ENCODE measurements around the gene APEH.

Gene APEH
- 34.6 to 73.1 reads per million in 2 donors for total RNA-seq

DNA sequence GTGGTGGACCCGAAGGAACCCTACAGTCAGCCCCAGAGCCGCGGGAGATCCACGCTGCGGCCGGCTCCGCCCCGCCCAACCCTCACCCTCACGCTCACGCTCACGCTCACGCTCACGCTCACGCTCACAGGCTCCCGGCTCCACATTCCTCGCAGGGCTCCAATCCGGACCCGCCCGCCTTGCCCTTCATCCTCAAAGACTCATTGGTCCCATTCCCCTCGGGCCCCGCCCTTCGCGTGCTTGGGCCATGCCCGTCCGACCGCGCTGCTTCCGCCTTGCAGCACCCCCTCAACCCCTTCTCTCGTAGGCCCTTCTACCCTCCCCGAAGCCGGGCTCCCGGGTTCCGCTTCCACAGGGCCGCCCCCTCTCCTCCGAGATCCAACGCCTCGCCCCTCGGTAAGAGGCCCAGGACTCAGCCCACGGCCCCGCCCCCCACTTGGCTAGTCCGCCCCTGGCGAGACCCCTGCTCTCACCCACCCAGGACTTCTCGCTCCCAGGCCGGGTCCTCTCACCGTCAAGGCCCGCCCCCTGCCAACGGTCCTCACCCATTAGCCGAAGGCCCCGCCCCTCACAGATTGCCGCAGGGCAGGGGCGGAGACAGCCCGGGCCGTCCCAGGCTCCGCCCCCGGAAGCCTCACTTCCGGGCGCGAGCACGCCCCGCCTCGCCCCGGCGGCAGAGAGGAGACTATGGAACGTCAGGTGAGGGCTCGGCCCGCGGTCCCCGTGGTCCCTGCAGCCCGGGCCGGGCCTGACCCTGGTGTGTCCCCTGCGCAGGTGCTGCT lies at the start of gene APEH:
Gene APEH, plus strand, starts transcription at position 637 of the 782 bp plus-strand sequence. Its CDS starts 51 bp downstream, at position 688.
- peak; percentile 95 to 100 (median 97) for DNase-seq

GRCh38 chr3:49625071-49625470 lies 49.1 kb upstream of the APEH start:
- no peak for DNase-seq

DNA sequence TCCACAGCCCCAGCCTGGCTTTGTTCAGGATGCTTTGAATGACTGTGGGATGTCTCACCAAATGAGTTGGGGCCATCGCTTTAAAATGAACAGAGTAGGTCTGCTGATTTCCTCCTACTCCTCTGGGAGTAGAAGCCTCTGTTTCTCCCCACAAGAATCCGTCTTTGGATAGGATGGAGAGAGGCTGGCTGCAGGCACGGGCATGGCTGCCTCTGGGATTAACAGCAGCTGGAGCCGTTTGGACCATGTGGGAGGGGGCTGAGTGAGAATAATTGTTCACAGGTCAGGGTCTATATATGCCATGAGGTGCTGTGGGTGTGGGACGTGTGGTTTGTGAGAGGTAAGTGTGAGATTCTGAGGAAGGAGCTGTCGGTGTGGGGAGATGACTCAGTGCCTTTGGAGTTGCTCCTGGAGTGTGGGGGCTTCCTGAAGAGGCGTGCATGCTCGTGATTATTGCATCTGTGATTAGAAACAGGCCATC lies 48.0 kb upstream of the APEH start:
- peak in 1 of 5 experiments; percentile 27 for DNase-seq

DNA sequence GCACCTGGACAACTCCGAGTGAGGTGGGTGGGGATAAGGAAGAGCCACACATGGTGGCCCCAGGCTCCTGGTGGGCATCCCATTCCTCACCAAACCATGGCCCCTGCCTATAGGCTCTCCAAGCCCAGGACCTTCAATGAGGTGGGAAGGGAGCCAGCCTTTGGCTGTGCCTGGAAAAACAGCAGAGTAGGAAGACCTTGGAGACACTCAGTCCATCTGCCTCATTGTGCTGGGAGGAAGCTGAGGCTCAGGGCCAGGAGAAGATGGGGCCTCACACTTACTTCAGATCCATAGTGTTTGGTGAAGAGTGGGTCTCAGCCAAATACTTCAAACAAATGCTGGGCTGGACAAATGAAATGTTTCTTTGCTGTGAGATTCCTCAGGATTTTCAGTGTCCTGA lies 47.4 kb upstream of the APEH start:
- DNase-seq = no peak

DNA sequence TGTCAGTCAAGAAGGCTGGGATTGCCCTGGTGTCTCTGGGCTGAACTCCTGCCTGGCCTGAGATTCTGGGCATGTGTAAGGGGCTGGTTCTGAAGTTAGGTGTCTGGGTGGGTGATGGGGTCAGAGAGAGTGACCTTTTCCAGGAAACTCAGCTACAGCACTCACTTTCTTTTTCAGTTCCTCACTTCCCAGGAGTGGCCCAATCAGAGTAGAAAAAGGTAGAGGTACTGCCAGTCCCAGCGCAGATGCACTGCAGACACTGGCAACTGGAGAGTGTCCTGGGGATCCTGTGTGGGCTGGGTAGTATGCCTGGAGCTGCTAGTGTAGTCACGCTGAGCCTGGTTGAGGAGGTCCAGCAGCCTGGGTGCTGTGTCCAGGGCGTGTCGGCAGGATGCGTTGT lies 46.5 kb upstream of the APEH start:
- no peak for DNase-seq

DNA sequence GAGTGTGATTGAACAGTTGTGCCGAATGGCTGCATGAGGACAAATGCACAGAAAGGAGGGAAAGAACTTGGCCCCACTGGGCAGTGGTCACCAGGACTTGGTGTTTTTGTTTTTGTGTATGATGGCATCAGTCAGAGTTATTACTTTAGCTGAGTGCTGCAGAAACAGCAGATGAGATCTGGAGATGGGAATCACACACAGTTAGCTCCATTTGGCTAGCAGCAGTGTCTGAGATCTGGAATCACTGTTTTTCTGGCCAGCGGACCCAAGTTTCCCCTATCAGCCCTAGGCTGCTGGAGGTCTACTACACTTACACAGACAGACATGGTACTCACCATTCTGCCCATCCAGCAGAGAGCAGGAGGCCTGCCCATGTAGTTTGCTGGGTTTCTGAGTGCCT lies 45.9 kb upstream of the APEH start:
- no peak for DNase-seq

DNA sequence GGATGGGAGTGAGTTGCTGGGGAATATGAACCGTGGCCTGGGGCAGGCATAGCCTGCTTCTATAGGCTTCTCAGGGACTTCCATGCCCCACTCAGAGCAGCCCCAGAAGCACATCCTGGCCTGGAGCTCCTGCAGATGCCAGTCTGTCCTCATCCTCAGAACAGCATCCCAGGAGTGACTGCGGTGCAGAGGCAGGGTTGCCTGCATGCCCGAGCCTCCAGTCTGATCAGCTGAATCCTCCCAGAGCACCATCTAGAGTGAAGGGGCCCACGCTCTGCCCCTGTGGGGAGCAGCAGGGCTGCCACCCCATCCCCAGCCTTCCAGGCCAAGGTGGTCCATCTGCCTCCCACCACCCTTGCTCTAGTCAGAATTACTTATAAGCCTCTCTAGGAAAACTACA lies 44.7 kb upstream of the APEH start:
- no peak for DNase-seq

GRCh38 chr3:49629866-49630265 lies 44.3 kb upstream of the APEH start:
- no peak for DNase-seq

- no peak for DNase-seq
Measured at GRCh38 chr3:49630784-49631183, 43.4 kb upstream of the APEH start.

DNA sequence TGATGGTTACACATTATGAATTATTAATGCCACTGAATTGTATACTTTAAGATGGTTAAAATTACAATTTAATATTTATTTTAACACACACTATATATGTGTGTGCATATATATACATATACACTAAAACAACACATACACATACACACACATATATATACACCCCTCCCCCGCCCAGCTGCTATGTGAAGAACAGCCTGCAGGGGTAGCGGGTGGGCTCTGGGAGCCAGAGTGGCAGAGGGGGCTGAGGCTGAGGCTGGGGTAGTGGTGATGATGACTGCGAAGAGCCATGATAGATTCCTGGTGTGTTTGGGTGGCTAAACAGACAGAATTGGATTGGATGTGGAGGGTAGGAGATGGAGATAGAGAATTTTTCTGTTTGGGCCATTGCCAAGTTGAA lies 39.4 kb upstream of the APEH start:
- DNase-seq = no peak

GRCh38 chr3:49636883-49637609 lies 37.1 kb upstream of the APEH start:
- DNase-seq = no peak

DNA sequence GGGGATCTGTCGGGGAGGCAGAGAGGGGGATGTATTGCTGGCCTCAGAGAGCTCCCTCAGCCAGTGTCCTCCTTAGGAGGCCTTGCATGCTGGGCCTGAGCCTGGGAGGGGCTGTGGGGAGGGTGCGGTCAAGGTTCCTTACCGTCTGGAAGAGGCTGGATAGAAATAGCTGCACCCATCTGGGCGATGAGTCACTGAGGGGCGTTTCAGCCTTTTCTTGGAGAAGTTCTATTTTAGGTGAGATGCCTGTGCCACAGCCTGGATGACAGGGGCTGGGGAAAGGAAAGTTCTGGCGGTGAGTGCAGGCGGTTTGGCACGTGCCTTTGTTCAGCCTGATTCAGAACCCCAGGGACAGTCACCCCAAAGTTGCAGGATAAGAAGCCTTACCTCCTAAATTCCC lies 35.7 kb upstream of the APEH start:
- DNase-seq = no peak

DNA sequence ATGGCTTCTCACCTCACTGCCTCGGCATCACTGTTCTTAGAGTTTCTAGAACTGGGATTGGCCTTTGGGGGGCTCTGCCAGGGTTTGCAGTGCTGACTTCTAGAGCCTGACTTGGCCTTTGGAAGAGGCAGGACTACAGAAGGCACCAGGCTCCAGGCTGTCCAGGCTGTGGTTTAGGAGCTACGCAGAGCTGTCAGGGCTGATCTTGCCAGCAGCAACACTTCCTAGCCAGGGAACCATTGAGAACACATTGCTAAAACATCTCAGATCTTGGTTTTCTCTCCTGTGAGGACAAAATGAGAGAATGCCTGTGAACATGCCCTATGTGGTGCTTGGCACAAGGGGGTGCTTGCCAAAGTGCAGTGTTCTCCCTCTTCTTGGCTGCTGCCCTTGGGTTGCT lies 34.6 kb upstream of the APEH start:
- DNase-seq = no peak

DNA sequence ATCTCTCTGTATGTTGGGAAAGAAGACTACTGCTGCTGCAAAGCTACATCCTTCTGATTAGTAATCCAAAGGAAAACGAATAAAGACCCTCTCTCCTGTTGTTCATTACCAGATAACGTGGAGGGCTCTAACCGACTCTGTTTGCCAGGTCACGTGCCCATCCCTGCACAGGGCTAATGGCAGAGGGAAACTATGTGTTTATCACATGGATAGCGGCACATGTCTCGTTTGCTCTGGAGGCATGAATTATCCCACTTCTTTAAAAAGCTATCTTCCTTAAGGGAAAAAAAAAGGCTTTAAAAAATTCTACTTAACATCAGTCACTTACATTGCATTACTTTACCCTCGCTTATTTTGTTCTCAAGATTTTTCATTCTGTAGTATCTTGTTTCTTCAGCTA lies 32.9 kb upstream of the APEH start:
- DNase-seq = no peak

- no peak for DNase-seq
Measured at GRCh38 chr3:49641921-49642707, 32.0 kb upstream of the APEH start.

DNA sequence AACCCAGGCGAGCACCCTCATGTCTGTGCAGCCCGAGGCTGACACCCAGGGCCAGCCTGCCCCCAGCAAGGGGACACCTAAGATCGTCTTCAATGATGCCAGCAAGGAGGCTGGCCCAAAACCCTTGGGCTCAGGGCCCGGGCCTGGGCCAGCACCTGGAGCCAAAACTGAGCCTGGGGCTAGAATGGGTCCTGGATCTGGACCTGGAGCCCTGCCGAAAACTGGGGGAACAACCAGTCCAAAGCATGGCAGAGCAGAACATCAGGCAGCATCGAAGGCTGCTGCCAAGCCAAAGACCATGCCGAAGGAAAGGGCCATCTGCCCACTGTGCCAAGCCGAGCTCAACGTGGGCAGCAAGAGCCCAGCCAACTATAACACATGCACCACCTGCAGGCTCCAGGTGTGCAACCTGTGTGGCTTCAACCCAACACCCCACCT lies 31.4 kb upstream of the APEH start:
- no peak for DNase-seq

DNA sequence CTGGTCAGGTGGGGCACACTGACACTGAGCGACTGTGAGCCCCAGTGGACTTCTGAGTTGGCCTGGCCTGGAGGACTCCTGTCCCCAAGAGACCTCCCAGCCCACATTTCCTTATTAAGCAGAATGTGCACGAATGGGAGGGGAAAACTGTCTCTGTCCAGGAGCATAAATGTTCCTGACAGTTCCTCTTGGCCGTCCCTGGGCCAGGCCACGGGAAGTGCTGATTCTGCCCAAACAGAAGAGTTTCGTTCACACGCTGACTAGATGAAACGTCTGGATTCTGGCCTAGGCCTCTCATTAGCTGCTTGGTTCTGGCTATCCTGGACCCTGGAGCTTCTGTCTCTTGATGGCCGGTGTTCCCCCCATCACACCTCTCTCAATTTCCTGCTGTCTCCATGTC lies 29.5 kb upstream of the APEH start:
- no peak for DNase-seq

DNA sequence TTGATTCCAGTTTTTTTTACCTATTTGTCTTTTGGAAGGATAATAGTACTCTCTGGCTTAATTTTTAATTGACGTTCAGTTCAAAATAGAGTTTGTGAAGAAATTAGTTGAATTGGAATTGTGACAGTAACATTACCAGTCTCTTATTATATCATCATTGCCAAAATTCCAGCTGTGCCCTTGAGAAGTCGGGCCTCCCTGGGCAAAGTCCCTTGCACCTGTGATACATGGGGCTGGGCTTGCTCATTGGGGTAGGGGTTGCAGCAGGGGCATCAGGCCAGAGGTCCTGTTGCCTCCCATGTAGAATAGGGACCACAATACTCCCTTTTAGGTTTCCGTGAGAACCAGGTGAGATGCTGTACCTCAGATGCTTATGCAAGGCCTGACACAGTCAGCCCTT lies 27.9 kb upstream of the APEH start:
- DNase-seq = no peak

DNA sequence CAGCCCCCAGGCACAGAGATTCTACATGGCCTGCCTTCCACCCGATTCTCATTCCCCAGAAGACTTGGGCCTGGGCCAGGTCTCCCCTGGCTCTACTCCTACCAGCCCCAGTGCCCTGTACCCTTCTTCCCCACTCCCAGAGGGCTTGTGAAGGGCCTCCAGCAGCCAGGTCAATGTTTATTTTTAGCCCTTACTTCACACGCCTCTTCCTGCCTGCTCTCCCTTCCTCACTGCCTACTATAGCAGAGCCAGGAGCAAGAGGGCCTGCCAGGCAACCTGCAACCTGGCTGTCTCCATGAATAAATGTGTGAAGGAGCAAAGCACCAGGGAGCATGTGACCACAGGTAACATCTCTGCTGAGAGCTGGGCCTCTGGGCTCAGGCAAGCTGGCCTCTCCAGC lies 26.4 kb upstream of the APEH start:
- no peak for DNase-seq

DNA sequence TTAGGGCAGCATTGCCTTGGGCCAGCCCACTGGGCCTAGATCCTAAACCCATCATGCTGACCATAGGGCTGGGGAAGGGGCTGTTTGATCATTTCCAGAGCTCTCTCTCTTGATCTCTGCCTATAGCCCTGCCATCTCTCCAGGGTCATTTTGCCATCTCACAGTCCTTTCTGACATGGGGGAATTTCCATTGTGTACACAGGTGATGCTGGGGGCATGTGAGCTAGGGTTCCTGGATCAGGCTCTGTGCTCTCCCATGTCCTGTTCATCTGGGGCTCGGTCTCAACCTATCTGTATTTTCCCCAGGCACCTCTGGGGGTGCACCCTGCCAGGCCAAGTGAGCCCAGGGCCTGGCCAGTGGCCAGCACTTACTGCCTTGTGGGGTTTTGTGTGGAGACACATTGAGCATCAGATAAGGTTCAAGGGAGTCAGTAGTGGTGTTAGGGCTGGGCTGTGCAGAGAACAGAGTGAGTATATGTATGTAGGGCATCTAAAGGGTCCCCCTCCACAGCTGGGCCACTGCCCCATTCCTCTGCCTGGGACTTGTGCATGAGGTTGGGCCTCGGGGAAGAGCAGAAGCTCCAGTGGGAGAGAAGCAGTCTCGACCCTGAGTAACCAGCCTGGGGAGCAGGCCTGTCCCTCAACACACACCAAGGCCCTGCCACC lies 25.7 kb upstream of the APEH start:
- DNase-seq = no peak

DNA sequence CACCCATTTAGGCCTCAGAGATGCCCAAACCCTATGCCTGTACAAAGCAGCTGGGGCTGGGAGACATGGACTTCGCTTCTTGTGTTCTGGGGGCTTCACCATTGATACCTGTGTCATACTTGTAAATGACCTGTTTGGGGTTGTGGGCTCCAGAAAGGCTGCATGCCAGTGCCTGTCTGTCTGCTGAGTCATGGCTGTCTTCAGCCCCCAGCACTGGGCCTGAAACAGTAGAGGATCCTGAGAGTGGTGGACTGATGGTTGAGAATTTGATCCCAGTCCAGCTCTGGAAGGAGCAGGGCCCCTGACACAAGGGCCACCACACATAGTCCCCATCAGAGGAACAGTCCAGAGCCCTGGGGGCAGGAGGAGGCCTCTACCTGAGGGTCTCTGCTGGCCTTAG lies 24.6 kb upstream of the APEH start:
- no peak for DNase-seq

GRCh38 chr3:49650177-49650576 lies 24.0 kb upstream of the APEH start:
- DNase-seq = no peak

- DNase-seq = no peak
Measured at GRCh38 chr3:49650637-49651036, 23.5 kb upstream of the APEH start.

Data from T-helper 2 cell (primary cell).